Activated CD4-positive, alpha-beta T cell treated with anti-CD3 and anti-CD28 coated beads, Interleukin-10, Interleukin-2, amounts not matched to agents 100 ng/mL and 50 ng/mL, durations not matched to agents 16 hours and 8 hours (primary cell): ENCODE results near the gene MYCT1.

Source experiments
- DNase-seq: peaks from one replicate; pipeline ENCODE4 v3.0.0-alpha.2; 2020

Gene MYCT1

DNA sequence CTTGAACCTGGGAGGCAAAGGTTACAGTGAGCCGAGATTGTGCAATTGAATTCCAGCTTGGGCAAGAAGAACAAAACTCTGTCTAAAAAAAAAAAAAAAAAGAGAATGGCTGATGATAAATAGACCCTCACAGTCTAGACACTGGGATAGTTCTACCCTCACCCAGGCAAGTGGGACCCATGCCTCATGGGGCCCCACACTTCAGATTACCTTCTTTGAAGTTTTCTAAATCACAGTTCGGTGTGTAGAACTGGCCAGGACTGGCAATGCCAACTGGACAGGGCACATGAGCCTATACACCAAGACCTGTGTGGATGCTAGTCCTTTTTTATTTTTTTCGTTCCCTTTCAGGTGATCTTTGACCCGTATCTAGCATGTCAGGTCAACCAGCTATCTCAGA lies 28.6 kb downstream of the MYCT1 start:
- no peak for DNase-seq

DNA sequence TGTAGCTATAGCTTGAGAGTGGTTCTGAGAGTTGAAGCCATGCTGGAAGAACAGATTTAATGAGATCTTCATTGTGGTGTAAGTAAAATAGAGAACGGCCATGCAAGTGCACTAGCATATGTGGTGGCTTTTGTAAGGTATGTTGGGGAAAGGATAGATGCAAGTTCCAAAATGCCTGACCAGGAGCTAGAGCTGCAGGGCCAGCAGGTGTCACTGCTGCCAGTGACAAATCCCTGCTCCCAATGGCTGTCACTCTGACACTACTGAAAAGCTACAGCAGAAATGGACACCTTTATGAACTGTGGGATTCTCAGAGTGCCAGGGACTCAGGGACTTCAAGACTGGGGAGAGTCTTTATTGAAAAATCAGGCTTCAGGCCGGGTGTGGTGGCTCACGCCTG lies 29.8 kb downstream of the MYCT1 start:
- DNase-seq, result no peak

DNA sequence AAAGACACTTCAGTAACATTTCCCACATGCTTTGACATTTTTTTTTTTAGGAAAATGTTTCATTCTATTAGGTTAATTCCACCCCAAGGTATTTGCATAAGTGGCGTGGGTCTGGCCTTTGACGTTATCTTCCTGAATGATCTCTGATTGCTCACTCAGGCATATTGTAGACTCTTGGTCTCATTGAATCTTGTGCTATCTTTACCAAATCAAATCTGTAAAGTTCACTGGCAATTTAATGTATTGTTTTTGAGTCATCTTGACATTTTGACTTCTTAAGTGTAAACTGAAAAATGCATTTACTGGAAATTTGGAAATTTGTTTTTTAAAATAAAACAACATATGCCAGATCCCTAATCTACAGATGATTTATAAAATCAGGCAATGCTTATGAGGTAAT lies 36.9 kb downstream of the MYCT1 start:
- DNase-seq, result no peak

DNA sequence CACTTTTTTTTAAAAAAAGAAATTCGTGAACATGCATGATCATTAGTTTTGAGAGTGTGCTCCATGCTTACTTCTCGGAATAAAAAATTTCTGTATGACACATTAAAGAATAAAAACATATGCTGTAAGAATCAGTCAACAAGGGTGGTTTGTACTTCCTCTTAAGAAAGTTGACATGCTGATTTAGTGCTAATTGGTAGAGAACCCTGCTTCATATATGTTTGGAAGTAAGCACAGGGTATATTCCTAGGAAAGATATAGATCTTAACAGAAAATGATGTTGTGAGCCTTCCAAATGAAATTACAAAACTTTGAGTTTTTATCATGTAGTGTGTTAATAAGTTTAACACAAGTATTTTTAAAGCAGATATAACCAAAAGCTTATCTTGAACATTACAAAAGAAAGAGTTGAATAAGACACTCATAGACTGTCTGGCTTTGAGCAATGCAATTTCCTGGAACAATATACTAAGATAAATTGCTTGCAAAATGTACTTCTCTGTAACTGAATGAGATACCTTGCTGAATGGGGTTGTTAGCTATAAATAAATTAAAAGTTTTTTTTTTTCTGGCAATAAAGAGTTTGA lies 39.1 kb downstream of the MYCT1 start:
- DNase-seq, result no peak

DNA sequence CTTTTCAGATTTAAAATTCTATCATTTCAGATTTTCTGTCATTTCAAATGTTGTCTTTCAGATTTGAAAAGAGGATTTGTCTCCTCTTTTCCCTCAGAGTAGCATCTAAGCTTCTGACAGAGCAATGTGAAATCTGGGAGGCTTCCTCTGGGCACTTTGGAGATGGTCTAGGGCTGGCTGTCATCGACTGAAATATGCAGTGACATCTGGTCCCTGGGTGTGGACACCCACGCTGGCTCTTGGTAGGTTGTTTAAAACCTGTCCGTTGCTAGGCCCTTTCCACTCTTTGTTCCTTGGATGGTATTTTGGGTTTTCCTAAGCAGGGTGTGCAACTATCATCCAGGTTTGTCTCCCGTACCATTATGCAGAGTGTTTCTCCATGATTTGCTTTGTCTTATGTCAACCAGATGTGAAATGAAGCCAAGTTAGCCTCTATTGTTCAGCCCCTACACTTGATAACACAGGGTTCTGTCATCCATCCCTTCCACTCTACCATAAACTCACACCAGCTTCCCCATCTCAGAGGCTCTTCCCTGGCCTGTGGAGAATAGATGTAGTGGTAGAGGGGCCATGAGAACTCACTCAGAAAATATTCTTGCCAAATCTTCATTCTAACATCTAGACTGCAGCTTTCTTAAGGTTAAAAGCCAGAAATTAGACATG lies 47.9 kb downstream of the MYCT1 start:
- DNase-seq, result no peak

DNA sequence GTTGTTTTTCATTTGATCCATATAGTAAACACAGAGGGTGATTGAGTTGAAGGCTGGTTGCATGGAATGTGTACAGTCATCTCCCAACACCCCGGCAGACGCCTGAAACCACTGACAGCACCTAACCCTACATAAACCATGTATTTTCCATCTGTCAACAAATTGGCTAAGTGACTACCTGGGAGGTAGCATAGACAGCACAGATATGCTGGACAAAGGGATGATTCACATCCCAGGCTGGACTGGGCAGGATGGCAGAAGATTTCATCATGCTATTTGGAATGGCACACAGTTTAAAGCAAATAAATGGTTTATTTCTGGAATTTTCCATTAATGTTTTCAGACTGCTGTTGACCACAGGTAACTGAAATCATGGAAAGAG lies 48.5 kb downstream of the MYCT1 start:
- DNase-seq, result no peak

DNA sequence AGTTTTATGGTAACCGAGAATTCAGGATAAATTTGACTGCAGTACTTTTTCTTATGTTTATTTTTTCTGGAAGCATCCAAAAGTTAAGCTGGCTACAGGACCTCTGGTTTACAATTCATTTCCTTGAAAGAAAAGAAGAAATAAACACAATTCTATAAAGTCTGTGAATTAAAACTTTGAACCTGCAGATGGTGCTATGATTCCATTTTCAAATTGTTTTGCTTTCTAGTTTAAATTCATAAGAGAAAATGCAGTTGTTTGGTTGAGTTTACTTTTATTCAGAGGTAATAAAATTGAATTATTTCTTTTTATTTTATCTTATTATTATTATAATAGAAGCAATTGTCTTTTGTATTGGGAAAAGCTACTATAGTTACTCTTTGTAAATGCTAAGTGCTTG lies 51.1 kb downstream of the MYCT1 start:
- DNase-seq, result no peak

DNA sequence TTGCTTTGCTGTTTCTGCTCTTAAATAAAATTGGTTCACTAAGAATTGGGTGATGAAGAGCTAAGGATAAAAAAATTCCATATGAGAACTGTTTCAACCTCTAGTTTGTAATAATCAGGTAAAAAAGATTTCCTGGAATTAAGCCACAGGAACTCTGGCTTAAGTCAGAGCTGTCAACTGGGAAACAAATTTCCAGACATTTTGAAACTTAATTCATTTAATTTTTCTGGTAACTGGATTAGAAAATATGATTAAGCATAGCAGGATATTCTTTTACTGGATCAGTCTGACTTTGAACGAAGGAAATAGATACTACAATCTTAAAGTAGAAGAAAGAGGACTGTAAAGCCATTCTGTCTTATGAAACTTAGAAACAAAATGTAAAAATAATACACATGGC lies 51.6 kb downstream of the MYCT1 start:
- DNase-seq, result no peak

DNA sequence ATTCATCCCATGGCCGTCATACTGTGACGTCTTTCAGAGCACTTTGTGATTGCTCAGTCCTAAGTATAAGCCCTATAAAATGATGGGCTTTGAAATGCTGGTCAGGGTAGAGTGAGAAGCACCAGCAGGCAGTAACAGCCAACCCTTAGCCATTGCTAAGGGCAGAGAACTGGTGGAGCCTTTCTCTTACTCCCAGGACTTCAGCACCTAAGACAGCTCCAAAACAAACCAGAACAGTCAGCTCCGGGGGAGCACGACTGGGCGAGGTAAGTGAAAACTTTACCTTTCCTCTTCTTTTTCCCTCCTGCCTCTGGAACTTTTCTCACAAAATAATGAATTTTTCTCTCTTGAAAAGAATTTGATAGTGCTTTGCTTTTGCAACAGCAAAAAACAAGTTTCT lies 53.0 kb downstream of the MYCT1 start, which contains the start of gene VIP:
VIP (plus strand) TSS at position 104 of the 400 bp plus-strand sequence. CDS start 1,381 bp downstream, outside the sequence.
- peak; percentile 17 for DNase-seq

DNA sequence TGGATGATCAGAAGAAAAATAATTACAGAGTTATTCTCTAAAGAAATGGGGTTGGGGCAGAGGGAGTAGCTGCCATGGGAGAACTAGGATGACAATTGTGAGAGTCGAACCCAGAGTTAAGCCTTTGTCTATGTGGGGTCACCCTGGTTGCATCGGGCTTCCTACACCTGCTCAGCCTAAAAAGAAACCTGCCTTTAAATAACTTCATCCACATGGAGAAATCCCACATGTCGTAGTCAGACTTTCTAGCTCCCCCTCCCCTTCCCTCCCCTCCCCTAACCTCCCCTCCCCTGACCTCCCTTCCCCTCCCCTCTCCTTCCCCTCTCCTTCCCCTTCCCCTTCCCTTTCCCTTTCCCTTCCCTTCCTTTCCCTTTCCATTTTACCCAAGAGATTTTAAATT lies 67.6 kb downstream of the MYCT1 start:
- DNase-seq, result no peak

DNA sequence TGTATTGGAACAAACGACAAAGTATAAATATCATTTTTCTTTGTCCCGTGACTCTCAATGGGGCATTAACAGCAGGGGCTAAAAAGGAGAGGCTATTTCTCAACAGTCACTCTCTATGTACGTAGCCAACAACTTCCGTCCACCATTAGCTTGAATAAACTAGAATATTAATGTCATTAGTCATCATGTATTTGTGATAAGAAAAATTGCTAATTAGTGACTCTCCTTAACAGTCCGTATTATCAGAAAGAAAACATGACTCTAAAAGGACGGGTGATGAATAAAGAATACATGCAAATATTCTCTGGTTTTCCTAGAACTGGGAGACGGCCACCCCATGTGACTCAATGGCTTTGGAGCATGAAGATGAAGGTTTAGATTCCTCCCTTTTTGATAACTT lies 71.5 kb downstream of the MYCT1 start:
- no peak for DNase-seq

DNA sequence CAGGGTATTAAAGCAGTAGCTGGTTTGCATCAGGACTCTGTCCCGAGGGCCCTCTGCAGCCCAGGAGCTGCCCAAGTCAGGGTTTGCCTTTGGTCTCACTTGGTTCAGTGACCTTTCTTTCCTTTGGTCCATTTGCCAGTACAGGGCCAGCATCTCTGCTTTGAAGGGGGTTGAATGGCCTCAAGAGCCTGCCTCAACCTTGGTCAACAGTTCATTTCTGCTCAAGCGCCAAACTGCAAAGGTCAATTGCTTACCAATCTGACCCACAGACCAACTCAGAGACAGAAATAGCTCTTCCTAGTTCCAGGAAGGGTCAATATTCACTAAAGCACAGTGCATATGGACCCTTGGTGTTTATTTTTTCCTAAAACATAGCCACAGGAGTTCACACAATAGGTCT lies 72.3 kb downstream of the MYCT1 start:
- DNase-seq, result no peak

DNA sequence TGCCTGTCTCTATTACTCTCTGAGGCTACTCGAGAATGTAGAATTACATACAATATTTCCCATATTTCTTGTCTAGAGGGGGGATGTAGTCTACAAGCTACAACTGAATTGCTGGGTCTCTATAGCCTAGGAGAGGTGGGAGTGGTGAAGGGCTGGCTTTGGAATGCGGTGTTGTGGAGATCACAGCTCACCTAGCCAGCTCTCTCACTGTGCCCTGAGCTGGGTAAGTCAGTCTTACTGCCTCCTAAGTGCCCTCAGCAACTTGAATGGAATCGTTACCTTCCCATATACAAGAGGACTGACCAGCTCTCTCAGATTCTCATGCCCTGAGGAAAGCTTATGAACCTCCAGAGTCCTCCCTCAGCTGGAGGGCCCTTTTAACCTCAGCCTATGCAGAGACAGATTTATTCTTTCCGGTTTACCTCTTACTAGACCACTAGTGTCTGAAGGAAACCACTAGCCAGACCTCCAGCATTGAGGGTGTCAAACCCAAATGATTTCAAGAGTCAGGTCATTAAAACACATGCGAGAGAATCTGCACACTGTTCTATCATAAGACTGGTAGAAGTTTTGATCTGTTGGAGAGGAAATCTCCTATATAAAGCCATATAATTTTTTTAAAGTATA lies 73.5 kb downstream of the MYCT1 start:
- DNase-seq, result no peak
